HepG2 (cell line): ENCODE measurements around the gene JAK1. TPM values are rescaled to one million over a fixed set of nuclear protein-coding genes. Genes with fewer than 3 reads are reported as not detected.
A peak's percentile ranks its signal among the peaks of the same experiment; 100 is the strongest.

Source experiments
- ADNP ChIP-seq: sonication (generic); formaldehyde crosslinking; IDR thresholded peaks from 2 replicates; pipeline ENCODE4 v1.4.0; 2020; ENCODE audit warnings: missing genetic modification reagents
- CC2D1A ChIP-seq: sonication (generic); formaldehyde crosslinking; IDR thresholded peaks from 2 replicates; pipeline ENCODE4 v1.8.1; 2023; ENCODE audit warnings: mild to moderate bottlenecking, missing genetic modification reagents
- FOXC1 ChIP-seq: sonication (generic); formaldehyde crosslinking; IDR thresholded peaks from 2 replicates; pipeline ENCODE4 v1.8.0; 2022; ENCODE audit warnings: mild to moderate bottlenecking, missing genetic modification reagents, borderline replicate concordance
- MBNL3 ChIP-seq: fragments of 250-450 bp; sonication (Bioruptor Pico); conservative IDR thresholded peaks from 2 replicates; pipeline ENCODE4 v1.8.0; 2022; ENCODE audit warnings: mild to moderate bottlenecking, inconsistent platforms
- MIER3 ChIP-seq: IDR thresholded peaks from 2 replicates; pipeline ENCODE4 v1.6.1; 2016; ENCODE audit warnings: missing compliant biosample characterization, borderline replicate concordance
- REPIN1 ChIP-seq: sonication (generic); formaldehyde crosslinking; IDR thresholded peaks from 2 replicates; pipeline ENCODE4 v1.8.0; 2022; ENCODE audit warnings: missing genetic modification reagents, low read depth, mild to moderate bottlenecking, borderline replicate concordance
- RFXANK ChIP-seq: IDR thresholded peaks from 2 replicates; pipeline ENCODE4 v1.6.1; 2016
- SSRP1 ChIP-seq: IDR thresholded peaks from 2 replicates; pipeline ENCODE4 v1.6.1; 2016; ENCODE audit warnings: control low read depth
- TFDP1 ChIP-seq: IDR thresholded peaks from 2 replicates; pipeline ENCODE4 v1.6.1; 2016; ENCODE audit warnings: missing compliant biosample characterization, missing genetic modification reagents, borderline replicate concordance
- ZNF337 ChIP-seq: sonication (generic); formaldehyde crosslinking; IDR thresholded peaks from 2 replicates; pipeline ENCODE4 v1.5.1; 2020; ENCODE audit warnings: missing genetic modification reagents, low read depth, mild to moderate bottlenecking, borderline replicate concordance
- ZNF644 ChIP-seq: IDR thresholded peaks from 2 replicates; pipeline ENCODE4 v1.6.1; 2016; ENCODE audit warnings: low read depth
- ZNF747 ChIP-seq: sonication (generic); formaldehyde crosslinking; IDR thresholded peaks from 2 replicates; pipeline ENCODE4 v1.8.1; 2023; ENCODE audit warnings: missing genetic modification reagents, mild to moderate bottlenecking, borderline replicate concordance
- polyA plus RNA-seq, 8 experiments: library from polyadenylated mRNA; depleted of rRNA in 3 of 8; stranded (reverse) in 7 of 8; unstranded in 1 of 8; fragments of >200 nt; fragmentation: Illumina TruSeq in 4 of 8; extraction: Trizol in 4 of 8; gene quantifications; 2 replicates each; pipeline versions ENCODE4 v1.2.1 to v1.2.3, GENCODE V29; 2011 to 2016; ENCODE audit warnings: low read depth in 4 of 8, missing spikeins in 1 of 8, mixed read lengths in 1 of 8; ENCODE audit not compliant: insufficient read depth in 1 of 8
- total RNA-seq, 5 experiments: library from RNA; depleted of rRNA; stranded (reverse); fragments of >200 nt; fragmentation: Illumina TruSeq; extraction: Trizol; gene quantifications; 2 replicates each; pipeline ENCODE4 v1.2.3, GENCODE V29; 2016; ENCODE audit warnings: low read depth in 1 of 5
- TF ChIP-seq, protein P1 (sequence below): sonication (generic); formaldehyde crosslinking; IDR thresholded peaks from 2 replicates; pipeline ENCODE4 v1.4.0; 2020; ENCODE audit warnings: mild to moderate bottlenecking, missing genetic modification reagents
- TF ChIP-seq, protein P2 (sequence below): sonication (generic); formaldehyde crosslinking; IDR thresholded peaks from 2 replicates; pipeline ENCODE4 v1.4.0; 2020; ENCODE audit warnings: mild to moderate bottlenecking, missing genetic modification reagents
- TF ChIP-seq, protein P3 (sequence below): sonication (generic); formaldehyde crosslinking; IDR thresholded peaks from 2 replicates; pipeline ENCODE4 v1.5.0; 2020; ENCODE audit warnings: mild to moderate bottlenecking, missing genetic modification reagents

Gene JAK1
- total and polyA plus RNA-seq, 2 of the 13 experiments (the other 11 are each of a cell fraction or from before 2014, with no cell fraction given): 23.9 to 42.4 TPM

GRCh38 chr1:64986903-64987871, 20.8 kb upstream of the JAK1 start (continued):
- TF ChIP-seq, protein P1, sequence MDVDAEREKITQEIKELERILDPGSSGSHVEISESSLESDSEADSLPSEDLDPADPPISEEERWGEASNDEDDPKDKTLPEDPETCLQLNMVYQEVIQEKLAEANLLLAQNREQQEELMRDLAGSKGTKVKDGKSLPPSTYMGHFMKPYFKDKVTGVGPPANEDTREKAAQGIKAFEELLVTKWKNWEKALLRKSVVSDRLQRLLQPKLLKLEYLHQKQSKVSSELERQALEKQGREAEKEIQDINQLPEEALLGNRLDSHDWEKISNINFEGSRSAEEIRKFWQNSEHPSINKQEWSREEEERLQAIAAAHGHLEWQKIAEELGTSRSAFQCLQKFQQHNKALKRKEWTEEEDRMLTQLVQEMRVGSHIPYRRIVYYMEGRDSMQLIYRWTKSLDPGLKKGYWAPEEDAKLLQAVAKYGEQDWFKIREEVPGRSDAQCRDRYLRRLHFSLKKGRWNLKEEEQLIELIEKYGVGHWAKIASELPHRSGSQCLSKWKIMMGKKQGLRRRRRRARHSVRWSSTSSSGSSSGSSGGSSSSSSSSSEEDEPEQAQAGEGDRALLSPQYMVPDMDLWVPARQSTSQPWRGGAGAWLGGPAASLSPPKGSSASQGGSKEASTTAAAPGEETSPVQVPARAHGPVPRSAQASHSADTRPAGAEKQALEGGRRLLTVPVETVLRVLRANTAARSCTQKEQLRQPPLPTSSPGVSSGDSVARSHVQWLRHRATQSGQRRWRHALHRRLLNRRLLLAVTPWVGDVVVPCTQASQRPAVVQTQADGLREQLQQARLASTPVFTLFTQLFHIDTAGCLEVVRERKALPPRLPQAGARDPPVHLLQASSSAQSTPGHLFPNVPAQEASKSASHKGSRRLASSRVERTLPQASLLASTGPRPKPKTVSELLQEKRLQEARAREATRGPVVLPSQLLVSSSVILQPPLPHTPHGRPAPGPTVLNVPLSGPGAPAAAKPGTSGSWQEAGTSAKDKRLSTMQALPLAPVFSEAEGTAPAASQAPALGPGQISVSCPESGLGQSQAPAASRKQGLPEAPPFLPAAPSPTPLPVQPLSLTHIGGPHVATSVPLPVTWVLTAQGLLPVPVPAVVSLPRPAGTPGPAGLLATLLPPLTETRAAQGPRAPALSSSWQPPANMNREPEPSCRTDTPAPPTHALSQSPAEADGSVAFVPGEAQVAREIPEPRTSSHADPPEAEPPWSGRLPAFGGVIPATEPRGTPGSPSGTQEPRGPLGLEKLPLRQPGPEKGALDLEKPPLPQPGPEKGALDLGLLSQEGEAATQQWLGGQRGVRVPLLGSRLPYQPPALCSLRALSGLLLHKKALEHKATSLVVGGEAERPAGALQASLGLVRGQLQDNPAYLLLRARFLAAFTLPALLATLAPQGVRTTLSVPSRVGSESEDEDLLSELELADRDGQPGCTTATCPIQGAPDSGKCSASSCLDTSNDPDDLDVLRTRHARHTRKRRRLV: no peak
- TF ChIP-seq REPIN1 (CRISPR knock-in tag): peak; percentile 33; the same call in 1 of the 2 replicates
- 0 out of 2 replicates have a peak, but pooled peaks have one; percentile 69 for TF ChIP-seq RFXANK (CRISPR knock-in tag)
- TF ChIP-seq, protein P2, sequence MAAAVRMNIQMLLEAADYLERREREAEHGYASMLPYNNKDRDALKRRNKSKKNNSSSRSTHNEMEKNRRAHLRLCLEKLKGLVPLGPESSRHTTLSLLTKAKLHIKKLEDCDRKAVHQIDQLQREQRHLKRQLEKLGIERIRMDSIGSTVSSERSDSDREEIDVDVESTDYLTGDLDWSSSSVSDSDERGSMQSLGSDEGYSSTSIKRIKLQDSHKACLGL (CRISPR knock-in tag): no peak
- peak; percentile 40; the same call in 1 of the 2 replicates for TF ChIP-seq TFDP1
- TF ChIP-seq ZNF747 (CRISPR knock-in tag): no peak
- no peak for TF ChIP-seq SSRP1 (CRISPR knock-in tag)
- no peak for TF ChIP-seq ZNF337 (CRISPR knock-in tag)
- TF ChIP-seq ZNF644 (CRISPR knock-in tag): peak; percentile 85; the same call in 1 of the 2 replicates
- TF ChIP-seq CC2D1A (CRISPR knock-in tag): no peak
- TF ChIP-seq, protein P3, sequence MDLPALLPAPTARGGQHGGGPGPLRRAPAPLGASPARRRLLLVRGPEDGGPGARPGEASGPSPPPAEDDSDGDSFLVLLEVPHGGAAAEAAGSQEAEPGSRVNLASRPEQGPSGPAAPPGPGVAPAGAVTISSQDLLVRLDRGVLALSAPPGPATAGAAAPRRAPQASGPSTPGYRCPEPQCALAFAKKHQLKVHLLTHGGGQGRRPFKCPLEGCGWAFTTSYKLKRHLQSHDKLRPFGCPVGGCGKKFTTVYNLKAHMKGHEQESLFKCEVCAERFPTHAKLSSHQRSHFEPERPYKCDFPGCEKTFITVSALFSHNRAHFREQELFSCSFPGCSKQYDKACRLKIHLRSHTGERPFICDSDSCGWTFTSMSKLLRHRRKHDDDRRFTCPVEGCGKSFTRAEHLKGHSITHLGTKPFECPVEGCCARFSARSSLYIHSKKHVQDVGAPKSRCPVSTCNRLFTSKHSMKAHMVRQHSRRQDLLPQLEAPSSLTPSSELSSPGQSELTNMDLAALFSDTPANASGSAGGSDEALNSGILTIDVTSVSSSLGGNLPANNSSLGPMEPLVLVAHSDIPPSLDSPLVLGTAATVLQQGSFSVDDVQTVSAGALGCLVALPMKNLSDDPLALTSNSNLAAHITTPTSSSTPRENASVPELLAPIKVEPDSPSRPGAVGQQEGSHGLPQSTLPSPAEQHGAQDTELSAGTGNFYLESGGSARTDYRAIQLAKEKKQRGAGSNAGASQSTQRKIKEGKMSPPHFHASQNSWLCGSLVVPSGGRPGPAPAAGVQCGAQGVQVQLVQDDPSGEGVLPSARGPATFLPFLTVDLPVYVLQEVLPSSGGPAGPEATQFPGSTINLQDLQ (CRISPR knock-in tag): no peak
- no peak for TF ChIP-seq MBNL3 (CRISPR knock-in tag)
- no peak for TF ChIP-seq FOXC1 (CRISPR knock-in tag)
- no peak for TF ChIP-seq ADNP
- TF ChIP-seq MIER3: peak; percentile 71
